A673 (cell line): ENCODE measurements around the gene ADGRG1.

Experiments
- CTCF ChIP-seq: fragments of 300-800, 200-600 bp; sonication (generic); conservative IDR thresholded peaks from 2 replicates; pipeline ENCODE4 v1.5.1; 2017; ENCODE audit warnings: low read depth, mild to moderate bottlenecking, antibody characterized with exemption, low read length, moderate library complexity, mixed read lengths
- EZH2 ChIP-seq: fragments of 200-600 bp; sonication (generic); IDR thresholded peaks from 2 replicates; pipeline ENCODE4 v1.6.1; 2017; ENCODE audit warnings: borderline replicate concordance, low read depth, mild to moderate bottlenecking, mixed read lengths, antibody characterized with exemption, low read length; ENCODE audit not compliant: poor library complexity, severe bottlenecking

GRCh38 chr16:57592591-57593003 is 35.8 kb upstream of the ADGRG1 start:
- TF ChIP-seq CTCF = no peak
- TF ChIP-seq EZH2 = no peak
